HepG2 (cell line): Measurements from ENCODE around the gene KCNH1. TPM values are rescaled to one million over a fixed set of nuclear protein-coding genes. Genes with fewer than 3 reads are reported as not detected.
A peak's percentile ranks its signal among the peaks of the same experiment; 100 is the strongest.

Experiments used
- CBX2 ChIP-seq, 2 experiments: fragments of 200-600 bp in 1 of 2; sonication (generic); formaldehyde crosslinking in 1 of 2; IDR thresholded peaks; 2 replicates each; pipeline versions ENCODE4 v1.7.0 to v1.8.1; 2018 to 2022; ENCODE audit warnings: low read depth in 2 of 2, low read length in 1 of 2, mild to moderate bottlenecking in 1 of 2, missing genetic modification reagents in 1 of 2
- FOXO1 ChIP-seq: sonication (generic); formaldehyde crosslinking; IDR thresholded peaks from 2 replicates; pipeline ENCODE4 v1.4.0; 2020; ENCODE audit warnings: missing genetic modification reagents
- FUBP1 ChIP-seq: sonication (generic); formaldehyde crosslinking; IDR thresholded peaks from 2 replicates; pipeline ENCODE4 v1.5.1; 2020; ENCODE audit warnings: missing genetic modification reagents, mild to moderate bottlenecking, borderline replicate concordance
- HNF4G ChIP-seq, 2 experiments: sonication (generic) in 1 of 2; formaldehyde crosslinking in 1 of 2; IDR thresholded peaks; 2 replicates each; pipeline versions ENCODE4 v1.4.0 to v1.6.1; 2011 to 2020; ENCODE audit warnings: borderline replicate concordance in 2 of 2, low read depth in 2 of 2, mild to moderate bottlenecking in 2 of 2, low read length in 1 of 2, missing genetic modification reagents in 1 of 2, moderate library complexity in 1 of 2
- HNRNPLL ChIP-seq: fragments of 200-400 bp; formaldehyde crosslinking; IDR thresholded peaks from 2 replicates; pipeline ENCODE4 v1.6.1; 2017; ENCODE audit warnings: mild to moderate bottlenecking, low read depth, low read length; ENCODE audit not compliant: poor library complexity, severe bottlenecking
- KAT8 ChIP-seq: IDR thresholded peaks from 2 replicates; pipeline ENCODE4 v1.6.1; 2016; ENCODE audit warnings: missing genetic modification reagents, missing compliant biosample characterization
- KLF9 ChIP-seq: IDR thresholded peaks from 2 replicates; pipeline ENCODE4 v1.6.1; 2016; ENCODE audit warnings: low read depth
- MAZ ChIP-seq, 2 experiments: sonication (generic) in 1 of 2; formaldehyde crosslinking in 1 of 2; IDR thresholded peaks; 2 replicates each; pipeline versions ENCODE4 v1.5.0 to v1.6.1; 2012 to 2020; ENCODE audit warnings: low read depth in 2 of 2, mild to moderate bottlenecking in 2 of 2, borderline replicate concordance in 1 of 2, improper control_type of control experiment in 1 of 2, low read length in 1 of 2, missing genetic modification reagents in 1 of 2, moderate library complexity in 1 of 2
- MLLT10 ChIP-seq: sonication (generic); formaldehyde crosslinking; IDR thresholded peaks from 2 replicates; pipeline ENCODE4 v1.4.0; 2020; ENCODE audit warnings: missing genetic modification reagents
- MLXIP ChIP-seq: sonication (generic); formaldehyde crosslinking; IDR thresholded peaks from 2 replicates; pipeline ENCODE4 v1.9.0; 2021; ENCODE audit warnings: missing genetic modification reagents, borderline replicate concordance
- PLSCR1 ChIP-seq: sonication (generic); formaldehyde crosslinking; IDR thresholded peaks from 2 replicates; pipeline ENCODE4 v1.5.0; 2020; ENCODE audit warnings: missing genetic modification reagents, mild to moderate bottlenecking, borderline replicate concordance
- RXRA ChIP-seq: sonication (generic); formaldehyde crosslinking; IDR thresholded peaks from 2 replicates; pipeline ENCODE4 v1.5.1; 2020; ENCODE audit warnings: missing genetic modification reagents
- ZFY ChIP-seq: sonication (generic); formaldehyde crosslinking; IDR thresholded peaks from 2 replicates; pipeline ENCODE4 v1.4.0; 2020; ENCODE audit warnings: missing genetic modification reagents
- ZNF362 ChIP-seq: sonication (generic); formaldehyde crosslinking; IDR thresholded peaks from 2 replicates; pipeline ENCODE4 v1.4.0; 2020; ENCODE audit warnings: missing genetic modification reagents, mild to moderate bottlenecking, borderline replicate concordance
- ZNF446 ChIP-seq: sonication (generic); formaldehyde crosslinking; IDR thresholded peaks from 2 replicates; pipeline ENCODE4 v1.5.0; 2020; ENCODE audit warnings: mild to moderate bottlenecking, missing genetic modification reagents
- ZNF496 ChIP-seq: sonication (generic); formaldehyde crosslinking; IDR thresholded peaks from 2 replicates; pipeline ENCODE4 v1.8.1; 2023; ENCODE audit warnings: mild to moderate bottlenecking, moderate library complexity, missing genetic modification reagents; ENCODE audit not compliant: insufficient replicate concordance
- ZNF550 ChIP-seq: sonication (generic); formaldehyde crosslinking; IDR thresholded peaks from 2 replicates; pipeline ENCODE4 v1.4.0; 2020; ENCODE audit warnings: mild to moderate bottlenecking, missing genetic modification reagents, borderline replicate concordance
- ZNF629 ChIP-seq: sonication (generic); formaldehyde crosslinking; conservative IDR thresholded peaks from 2 replicates; pipeline ENCODE4 v1.5.0; 2020; ENCODE audit warnings: missing genetic modification reagents
- ZNF747 ChIP-seq: sonication (generic); formaldehyde crosslinking; IDR thresholded peaks from 2 replicates; pipeline ENCODE4 v1.8.1; 2023; ENCODE audit warnings: missing genetic modification reagents, mild to moderate bottlenecking, borderline replicate concordance
- ZNF879 ChIP-seq: sonication (generic); formaldehyde crosslinking; IDR thresholded peaks from 2 replicates; pipeline ENCODE4 v1.8.1; 2023; ENCODE audit warnings: missing genetic modification reagents
- ZSCAN30 ChIP-seq: sonication (generic); formaldehyde crosslinking; IDR thresholded peaks from 2 replicates; pipeline ENCODE4 v1.5.0; 2020; ENCODE audit warnings: mild to moderate bottlenecking, missing genetic modification reagents
- polyA plus RNA-seq, 8 experiments: library from polyadenylated mRNA; depleted of rRNA in 3 of 8; stranded (reverse) in 7 of 8; unstranded in 1 of 8; fragments of >200 nt; fragmentation: Illumina TruSeq in 4 of 8; extraction: Trizol in 4 of 8; gene quantifications; 2 replicates each; pipeline versions ENCODE4 v1.2.1 to v1.2.3, GENCODE V29; 2011 to 2016; ENCODE audit warnings: low read depth in 4 of 8, missing spikeins in 1 of 8, mixed read lengths in 1 of 8; ENCODE audit not compliant: insufficient read depth in 1 of 8
- total RNA-seq, 5 experiments: library from RNA; depleted of rRNA; stranded (reverse); fragments of >200 nt; fragmentation: Illumina TruSeq; extraction: Trizol; gene quantifications; 2 replicates each; pipeline ENCODE4 v1.2.3, GENCODE V29; 2016; ENCODE audit warnings: low read depth in 1 of 5

The KCNH1 gene
- total and polyA plus RNA-seq, 2 of the 13 experiments (the other 11 are each of a cell fraction or from before 2014, with no cell fraction given) = not detected

GRCh38 chr1:211133836-211134669, at the start of gene KCNH1 (continued):
- TF ChIP-seq HNRNPLL (peak; percentile 43), ZFY (CRISPR knock-in tag) (peak; percentile 58; the same call in 1 of the 2 replicates), ZNF362 (CRISPR knock-in tag) (no peak), KLF9 (CRISPR knock-in tag) (no peak), PLSCR1 (CRISPR knock-in tag) (no peak), ZNF747 (CRISPR knock-in tag) (no peak), ZNF446 (CRISPR knock-in tag) (no peak), ZSCAN30 (CRISPR knock-in tag) (no peak), CBX2 (IDR thresholded peaks at IDR 0.05; ENCODE audit: low read depth, low read length) (no peak), CBX2 (CRISPR knock-in tag; IDR thresholded peaks at IDR 0.05; ENCODE audit: low read depth) (no peak), KAT8 (CRISPR knock-in tag) (no peak), MLLT10 (CRISPR knock-in tag) (no peak), HNF4G (IDR thresholded peaks at IDR 0.05; ENCODE audit: borderline replicate concordance, low read depth, low read length) (no peak), HNF4G (CRISPR knock-in tag; IDR thresholded peaks at IDR 0.05; ENCODE audit: borderline replicate concordance, low read depth) (no peak), ZNF550 (CRISPR knock-in tag) (no peak), FOXO1 (CRISPR knock-in tag) (no peak), RXRA (CRISPR knock-in tag) (no peak), ZNF496 (CRISPR knock-in tag) (no peak), FUBP1 (CRISPR knock-in tag) (no peak), ZNF629 (CRISPR knock-in tag) (0 out of 2 replicates have a peak, but pooled peaks have one; percentile 30), MAZ (IDR thresholded peaks at IDR 0.05; ENCODE audit: borderline replicate concordance, low read depth, low read length) (peak; percentile 80; the same call in 1 of the 2 replicates), MAZ (CRISPR knock-in tag; IDR thresholded peaks at IDR 0.05; ENCODE audit: low read depth) (peak; percentile 98), MLXIP (no peak; the same call in 1 of the 2 replicates), ZNF879 (CRISPR knock-in tag) (no peak)
